ENCODE results near the gene C19orf53. TPM values are rescaled to one million over a fixed set of nuclear protein-coding genes. Genes with fewer than 3 reads are reported as not detected.

C19orf53 gene
- total and polyA plus RNA-seq, 2 of the 13 experiments (the other 11 are each of a cell fraction or from before 2014, with no cell fraction given), result 129 to 130 TPM

- TF ChIP-seq E2F1 (CRISPR knock-in tag; IDR thresholded peaks at IDR 0.05), result no peak
- peak; percentile 54; the same call in 1 of the 2 replicates for TF ChIP-seq DRAP1 (CRISPR knock-in tag; IDR thresholded peaks at IDR 0.05)
- no peak for TF ChIP-seq CREB3 (CRISPR knock-in tag; IDR thresholded peaks at IDR 0.05)
- no peak for TF ChIP-seq CENPT (CRISPR knock-in tag; IDR thresholded peaks at IDR 0.05; ENCODE audit: low read depth)
- no peak for TF ChIP-seq ZBTB37 (CRISPR knock-in tag; IDR thresholded peaks at IDR 0.05)
- TF ChIP-seq RAD51 (IDR thresholded peaks at IDR 0.05; ENCODE audit: borderline replicate concordance), result no peak
- no peak for TF ChIP-seq ZNF652 (CRISPR knock-in tag; IDR thresholded peaks at IDR 0.05; ENCODE audit: borderline replicate concordance, low read depth)
- TF ChIP-seq SYNCRIP (IDR thresholded peaks at IDR 0.05; ENCODE audit: insufficient read depth, low read depth, low read length), result no peak
- no peak for TF ChIP-seq PRDM4 (CRISPR knock-in tag; IDR thresholded peaks at IDR 0.05; ENCODE audit: borderline replicate concordance)
- no peak for TF ChIP-seq SMAD3 (CRISPR knock-in tag; IDR thresholded peaks at IDR 0.05)
- no peak for TF ChIP-seq POLR2AphosphoS2 (IDR thresholded peaks at IDR 0.05; ENCODE audit: low read depth, low read length)
- TF ChIP-seq MED1 (CRISPR knock-in tag; IDR thresholded peaks at IDR 0.05), result peak; percentile 59
- TF ChIP-seq KDM3A (CRISPR knock-in tag; IDR thresholded peaks at IDR 0.05; ENCODE audit: low read depth), result no peak
- no peak for TF ChIP-seq NBN (conservative IDR thresholded peaks at IDR 0.05)
- peak; percentile 69; the same call in 1 of the 2 replicates for TF ChIP-seq RFXAP (CRISPR knock-in tag; IDR thresholded peaks at IDR 0.05; ENCODE audit: borderline replicate concordance)
- no peak for TF ChIP-seq CENPBD1 (CRISPR knock-in tag; IDR thresholded peaks at IDR 0.05; ENCODE audit: borderline replicate concordance, low read depth)
- no peak for TF ChIP-seq ZNF703 (CRISPR knock-in tag; IDR thresholded peaks at IDR 0.05; ENCODE audit: borderline replicate concordance)
- TF ChIP-seq NAIF1 (CRISPR knock-in tag; IDR thresholded peaks at IDR 0.05; ENCODE audit: borderline replicate concordance), result no peak
- no peak for TF ChIP-seq SMAD1 (CRISPR knock-in tag; IDR thresholded peaks at IDR 0.05; ENCODE audit: borderline replicate concordance, low read depth)
- peak; percentile 71 for TF ChIP-seq FOXP4 (CRISPR knock-in tag; IDR thresholded peaks at IDR 0.05)
Measured at GRCh38 chr19:13794757-13795589, 20.7 kb downstream of the C19orf53 start, which contains the start of gene ZSWIM4 (continued).

All from HepG2 (cell line).